HG02798 (cell line): ENCODE measurements around the gene CLTRN.
A peak's percentile ranks its signal among the peaks of the same experiment; 100 is the strongest.
"Not testable (repeated sequence)": the region's sequence is repeated elsewhere in the genome, so short reads cannot be mapped to it uniquely, and the experiment has no call there.

Source experiments
- ATAC-seq: cut with Tn5 transposase; IDR thresholded peaks from one replicate; pipeline ENCODE4 v1.9.1; 2021; ENCODE audit warnings: mild to moderate bottlenecking; ENCODE audit not compliant: unreplicated experiment, poor library complexity

CLTRN gene

GRCh38 chrX:15664487-15665444 lies at the start of gene CLTRN:
TSS of gene CLTRN (minus strand) at chrX:15664805. CDS start at chrX:15664775, 30 bp downstream.
- no peak for ATAC-seq

- not testable (repeated sequence) for ATAC-seq
These were observed 39.7 kb upstream of the CLTRN start for GRCh38 chrX:15704273-15704672.

GRCh38 chrX:15703809-15704208 lies 39.2 kb upstream of the CLTRN start:
- not testable (repeated sequence) for ATAC-seq

- no peak for ATAC-seq
These were observed 38.1 kb upstream of the CLTRN start for GRCh38 chrX:15702488-15703371.

GRCh38 chrX:15696516-15696915 lies 31.9 kb upstream of the CLTRN start:
- ATAC-seq, result no peak

- ATAC-seq, result no peak
These were observed 30.4 kb upstream of the CLTRN start for GRCh38 chrX:15694941-15695451.

- peak; percentile 62 for ATAC-seq
These were observed 22.4 kb upstream of the CLTRN start for GRCh38 chrX:15686818-15687685.

GRCh38 chrX:15683193-15683592 lies 18.6 kb upstream of the CLTRN start:
- ATAC-seq, result no peak

GRCh38 chrX:15681433-15681832 lies 16.8 kb upstream of the CLTRN start:
- no peak for ATAC-seq

GRCh38 chrX:15680401-15680800 lies 15.8 kb upstream of the CLTRN start:
- no peak for ATAC-seq

- no peak for ATAC-seq
These were observed 14.6 kb upstream of the CLTRN start for GRCh38 chrX:15679246-15679645.

GRCh38 chrX:15678339-15678738 lies 13.7 kb upstream of the CLTRN start:
- no peak for ATAC-seq

- ATAC-seq, result no peak
These were observed 12.3 kb upstream of the CLTRN start for GRCh38 chrX:15676886-15677285.

GRCh38 chrX:15675490-15675921 lies 10.9 kb upstream of the CLTRN start:
- peak; percentile 74 for ATAC-seq

GRCh38 chrX:15674841-15675489 lies 10.4 kb upstream of the CLTRN start:
- ATAC-seq, result peak; percentile 85

- ATAC-seq, result no peak
These were observed 9.9 kb upstream of the CLTRN start for GRCh38 chrX:15674514-15674840.

- ATAC-seq, result no peak
These were observed 9.4 kb upstream of the CLTRN start for GRCh38 chrX:15673970-15674369.

- ATAC-seq, result no peak
These were observed 8.3 kb upstream of the CLTRN start for GRCh38 chrX:15672881-15673280.

GRCh38 chrX:15663439-15663838 lies 1.2 kb downstream of the CLTRN start:
- no peak for ATAC-seq
